HG02759 (cell line): ENCODE measurements around the gene SYAP1.
"Not testable (repeated sequence)": the region's sequence is repeated elsewhere in the genome, so short reads cannot be mapped to it uniquely, and the experiment has no call there.

Experiments
- ATAC-seq: cut with Tn5 transposase; IDR thresholded peaks from one replicate; pipeline ENCODE4 v1.9.1; 2021; ENCODE audit warnings: mild to moderate bottlenecking, moderate library complexity; ENCODE audit not compliant: unreplicated experiment

Gene SYAP1

DNA sequence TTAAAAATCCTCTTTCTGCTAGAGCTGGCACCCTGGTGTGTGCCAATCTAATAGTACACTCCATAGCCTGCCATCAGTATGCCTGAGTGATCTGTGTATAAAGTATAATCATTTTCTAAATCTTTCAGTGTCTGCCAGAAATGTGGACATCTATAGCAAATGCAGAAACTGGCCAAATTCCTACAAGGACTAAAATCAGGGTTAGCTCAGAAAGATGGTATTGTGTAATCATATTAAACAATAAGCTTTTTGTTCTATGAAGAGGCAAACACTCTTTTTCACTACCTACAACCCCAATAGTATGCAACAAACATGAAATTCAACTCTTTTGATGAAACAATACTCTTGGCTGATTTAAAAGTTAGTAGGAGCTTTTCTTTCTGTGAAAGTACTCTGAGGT lies 59.1 kb downstream of the SYAP1 start:
- no peak for ATAC-seq

GRCh38 chrX:16778993-16779392 lies 59.6 kb downstream of the SYAP1 start:
- ATAC-seq, result no peak

DNA sequence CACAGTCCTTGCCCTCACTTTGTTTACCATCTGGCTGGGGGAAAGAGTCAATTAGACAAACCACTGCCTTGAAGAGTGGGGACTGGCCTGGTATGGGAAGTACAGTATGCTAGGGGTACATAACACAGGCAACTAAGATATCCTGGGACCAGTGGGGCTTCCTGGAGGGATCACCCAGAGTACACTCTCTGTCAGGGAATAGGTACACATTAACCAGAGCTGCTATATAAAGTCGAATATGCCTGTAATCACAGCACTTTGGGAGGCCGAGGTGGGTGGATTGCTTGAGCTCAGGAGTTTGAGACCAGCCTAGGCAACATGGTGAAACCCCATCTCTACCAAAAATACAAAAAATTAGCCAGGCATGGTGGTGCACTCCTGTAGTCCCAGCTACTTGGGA lies 60.4 kb downstream of the SYAP1 start:
- not testable (repeated sequence) for ATAC-seq

DNA sequence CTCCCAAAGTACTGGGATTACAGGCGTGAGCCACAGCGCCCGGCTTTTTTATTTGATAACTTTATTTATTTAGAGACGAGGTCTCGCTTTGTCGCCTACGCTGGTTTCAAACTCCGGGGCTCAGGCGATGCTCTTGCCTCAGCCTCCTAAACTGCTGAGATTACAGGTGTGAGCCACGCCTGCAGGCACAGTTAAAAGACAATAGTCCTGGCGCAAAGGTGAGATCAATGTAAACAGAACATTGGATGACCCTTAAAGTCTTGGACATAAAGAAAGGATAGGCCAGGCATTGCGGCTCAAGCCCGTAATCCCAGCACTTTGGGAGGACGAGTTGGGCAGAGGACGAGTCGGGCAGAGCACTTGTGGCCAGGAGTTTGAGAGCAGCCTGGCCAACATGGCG lies 64.0 kb downstream of the SYAP1 start:
- no peak for ATAC-seq

GRCh38 chrX:16784440-16784839 lies 65.0 kb downstream of the SYAP1 start:
- ATAC-seq, result not testable (repeated sequence)

DNA sequence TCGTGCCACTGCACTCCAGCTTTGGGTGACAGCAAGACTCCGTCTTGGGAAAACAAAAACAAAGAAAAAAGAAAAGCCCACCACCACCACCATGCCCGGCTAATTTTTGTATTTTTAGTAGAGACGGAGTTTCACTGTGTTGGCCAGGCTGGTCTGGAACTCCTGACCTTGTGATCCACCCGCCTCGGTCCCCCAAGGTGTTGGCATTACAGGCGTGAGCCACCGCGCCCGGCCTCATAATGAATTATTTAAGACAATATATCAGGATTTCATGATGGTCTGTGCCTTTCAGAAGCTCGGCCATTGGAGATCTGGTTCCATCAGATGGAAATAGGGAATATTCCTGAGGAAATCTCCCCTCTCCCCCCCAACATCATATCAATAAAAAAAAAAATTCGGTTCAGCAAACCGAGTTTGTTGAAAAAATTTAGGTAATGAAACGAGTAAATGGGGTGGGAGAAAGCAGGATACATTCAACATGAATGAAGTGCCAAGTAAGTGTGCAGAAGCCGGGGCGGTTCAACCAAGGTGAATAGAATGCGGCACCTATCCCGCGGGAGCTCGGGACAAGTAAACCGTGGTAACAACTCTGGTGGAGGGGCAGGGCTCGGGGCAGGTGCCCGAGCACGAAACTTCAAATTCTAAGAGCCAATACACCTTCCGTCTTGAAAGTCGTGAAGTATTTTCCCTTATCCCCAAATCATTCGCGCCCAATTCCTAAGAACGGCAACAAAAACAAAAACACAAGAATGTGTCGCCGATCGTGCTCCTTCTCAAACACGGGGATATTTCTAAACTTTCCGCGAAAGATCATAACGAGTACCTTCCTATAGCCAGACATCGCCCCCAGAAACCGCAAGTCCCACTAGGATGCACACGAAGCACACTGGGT lies 66.1 kb downstream of the SYAP1 start:
- ATAC-seq, result no peak

DNA sequence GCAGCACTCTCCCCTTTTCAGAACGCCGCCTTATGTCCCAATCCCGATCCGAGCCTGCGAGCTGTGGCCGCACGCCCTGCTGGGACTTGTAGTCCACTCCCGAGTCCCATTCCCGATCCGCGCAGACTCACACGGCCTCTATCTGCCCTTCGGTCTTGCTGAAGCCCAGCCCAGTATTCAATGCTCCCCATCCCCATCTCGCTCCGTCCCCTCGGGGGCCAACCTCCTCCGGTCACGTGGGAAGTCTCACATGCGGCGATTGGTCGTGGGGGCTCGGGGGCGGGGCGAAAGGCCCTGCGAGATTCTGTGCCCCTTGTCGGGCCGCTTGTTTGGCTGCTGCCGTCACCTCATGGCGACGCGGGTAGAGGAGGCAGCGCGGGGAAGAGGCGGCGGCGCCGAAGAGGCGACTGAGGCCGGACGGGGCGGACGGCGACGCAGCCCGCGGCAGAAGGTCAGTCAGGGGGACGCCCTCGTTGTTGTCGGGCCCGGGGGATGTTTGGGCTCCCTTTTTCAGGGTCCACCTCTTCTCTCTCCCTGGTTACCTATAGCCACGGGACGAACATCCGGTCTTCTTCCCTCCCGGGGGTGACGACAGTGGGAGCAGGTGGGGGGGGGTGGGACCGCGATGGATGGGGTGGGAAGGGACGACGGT lies 66.9 kb downstream of the SYAP1 start, which contains the start of gene TXLNG:
TSS of gene TXLNG (plus strand) at position 328 of the 652 bp plus-strand sequence. CDS start at position 350, 22 bp downstream.
- ATAC-seq, result peak; percentile 98

- ATAC-seq, result peak; percentile 28
Measured at GRCh38 chrX:16786791-16787735, 67.7 kb downstream of the SYAP1 start.

GRCh38 chrX:16788477-16788876 lies 69.1 kb downstream of the SYAP1 start:
- no peak for ATAC-seq

DNA sequence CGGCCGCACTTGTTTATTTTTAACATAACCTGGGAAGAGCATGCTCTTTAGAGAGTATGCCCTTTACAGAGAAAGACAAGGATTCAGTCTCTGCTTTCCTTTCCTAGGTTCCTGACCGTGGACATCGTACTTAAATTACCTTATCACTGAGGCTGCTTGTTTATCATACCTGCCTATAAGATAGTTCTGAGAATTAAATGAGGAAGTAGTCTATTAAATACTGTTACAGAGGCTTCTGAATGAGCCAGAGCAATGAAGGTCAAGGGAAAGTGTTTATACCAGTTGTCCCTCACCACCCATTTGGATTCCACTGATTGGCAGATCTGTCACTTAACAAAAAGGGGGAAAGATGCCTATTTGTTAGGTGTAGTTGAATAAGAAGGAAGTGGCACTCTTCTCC lies 76.9 kb downstream of the SYAP1 start:
- no peak for ATAC-seq

- no peak for ATAC-seq
Measured at GRCh38 chrX:16797358-16797757, 77.9 kb downstream of the SYAP1 start.

DNA sequence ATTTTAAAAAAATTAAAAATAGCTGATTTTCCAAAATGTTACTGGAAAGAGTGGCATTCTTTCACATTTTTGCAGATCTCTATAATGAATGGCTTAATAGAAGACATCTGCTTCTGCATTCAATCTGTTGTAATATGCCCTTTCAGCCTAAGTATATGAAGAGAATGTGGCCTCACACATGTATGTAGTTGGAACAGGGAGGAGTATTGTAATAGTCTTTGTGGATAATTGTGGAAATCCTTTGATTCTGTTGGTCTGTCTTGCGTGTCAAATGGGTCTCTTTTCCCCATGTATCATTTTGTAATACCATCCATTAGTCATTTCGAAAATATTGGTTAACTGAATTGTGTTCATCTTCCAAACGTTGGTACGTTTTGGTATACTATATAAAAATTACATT lies 78.4 kb downstream of the SYAP1 start:
- no peak for ATAC-seq

- ATAC-seq, result peak; percentile 85
Measured at GRCh38 chrX:16804923-16805464, 85.6 kb downstream of the SYAP1 start.

GRCh38 chrX:16807548-16807947 lies 88.1 kb downstream of the SYAP1 start:
- ATAC-seq, result no peak

DNA sequence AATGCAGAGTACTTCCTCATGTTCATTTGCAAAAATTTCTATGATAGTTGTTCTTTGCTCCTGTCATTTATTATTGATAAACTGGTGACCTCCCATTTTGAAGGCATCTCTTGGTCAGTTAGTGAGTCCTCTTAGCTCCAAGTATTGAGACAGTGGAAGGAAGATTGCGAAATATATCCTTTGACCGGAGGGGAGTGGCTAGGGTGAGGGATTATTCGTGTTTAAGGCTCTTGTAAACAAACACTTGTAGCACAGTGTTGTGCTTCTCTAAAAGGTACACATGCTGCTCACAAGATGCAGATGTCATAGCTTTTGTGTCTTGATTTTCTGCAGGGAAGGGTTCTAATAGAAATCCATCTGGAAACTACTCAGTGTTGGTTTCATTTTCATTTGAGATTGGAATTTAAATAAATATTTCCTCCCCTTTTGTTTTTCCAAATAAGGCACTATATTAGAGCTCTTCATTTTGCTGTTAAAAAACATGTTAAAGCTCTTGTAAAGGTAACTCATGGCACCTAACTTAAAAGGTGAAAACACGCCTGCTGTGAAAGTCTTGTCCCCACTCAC lies 88.6 kb downstream of the SYAP1 start:
- no peak for ATAC-seq

DNA sequence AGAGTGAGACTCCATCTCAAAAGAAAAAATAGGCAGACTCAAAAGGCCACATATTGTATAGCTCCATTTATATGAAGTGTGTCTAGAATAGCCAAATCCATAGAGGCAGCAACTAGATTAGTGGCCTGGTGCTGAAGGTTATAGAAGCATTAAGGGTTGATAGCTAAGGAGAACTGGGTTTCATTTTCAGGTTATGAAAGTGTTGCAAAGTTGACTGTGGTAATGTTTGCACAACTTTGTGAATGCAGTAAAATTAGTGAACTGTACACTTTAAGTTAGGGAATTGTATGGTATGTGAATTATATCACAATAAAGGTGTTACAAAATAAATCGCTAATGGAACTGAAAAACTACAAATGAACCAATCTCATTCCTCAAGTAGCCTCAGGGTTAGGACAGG lies 95.2 kb downstream of the SYAP1 start:
- ATAC-seq, result no peak
